GM23248 (cell line): ENCODE measurements around the gene COPZ2. TPM values are rescaled to one million over a fixed set of nuclear protein-coding genes. Genes with fewer than 3 reads are reported as not detected.

Experiments used
- DNase-seq: peaks from one replicate; pipeline ENCODE4 v3.0.0-alpha.2; 2015
- H2AFZ ChIP-seq: fragments of 200-600 bp; sonication (generic); 2 replicates; pipeline ENCODE4 v1.6.1; 2016; ENCODE audit warnings: antibody characterized with exemption
- H3F3A ChIP-seq: fragments of 200-600 bp; sonication (generic); 2 replicates; pipeline ENCODE4 v1.6.1; 2016; ENCODE audit warnings: mild to moderate bottlenecking, antibody characterized with exemption, mixed run types; ENCODE audit not compliant: insufficient read depth
- H3K27ac ChIP-seq: fragments of 200-600 bp; sonication (generic); 2 replicates; pipeline ENCODE4 v1.5.1; 2016; ENCODE audit warnings: mild to moderate bottlenecking
- H3K27me3 ChIP-seq: fragments of 200-600 bp; sonication (generic); replicated peaks from 2 replicates; pipeline ENCODE4 v1.6.1; 2016; ENCODE audit warnings: mild to moderate bottlenecking; ENCODE audit not compliant: insufficient read depth
- H3K36me3 ChIP-seq: fragments of 200-600 bp; sonication (generic); 2 replicates; pipeline ENCODE4 v1.6.1; 2016; ENCODE audit warnings: low read depth, mild to moderate bottlenecking
- H3K4me1 ChIP-seq: fragments of 200-600 bp; sonication (generic); 2 replicates; pipeline ENCODE4 v1.6.1; 2016; ENCODE audit warnings: mild to moderate bottlenecking; ENCODE audit not compliant: insufficient read depth
- H3K4me2 ChIP-seq: fragments of 200-600 bp; sonication (generic); one replicate; pipeline ENCODE4 v1.6.1; 2016; ENCODE audit warnings: mild to moderate bottlenecking; ENCODE audit not compliant: unreplicated experiment
- H3K4me3 ChIP-seq: fragments of 200-600 bp; sonication (generic); 2 replicates; pipeline ENCODE4 v1.5.1; 2016; ENCODE audit warnings: mild to moderate bottlenecking
- H3K79me2 ChIP-seq: fragments of 200-600 bp; sonication (generic); 2 replicates; pipeline ENCODE4 v1.6.1; 2016; ENCODE audit warnings: mild to moderate bottlenecking; ENCODE audit not compliant: insufficient read depth
- H3K9ac ChIP-seq: fragments of 200-600 bp; sonication (generic); 2 replicates; pipeline ENCODE4 v1.6.1; 2016; ENCODE audit warnings: mild to moderate bottlenecking
- H3K9me2 ChIP-seq: fragments of 200-600 bp; sonication (generic); 2 replicates; pipeline ENCODE4 v1.6.1; 2016; ENCODE audit warnings: mixed run types, mild to moderate bottlenecking, moderate library complexity; ENCODE audit not compliant: insufficient read depth
- H3K9me3 ChIP-seq: fragments of 200-600 bp; sonication (generic); one replicate; pipeline ENCODE4 v1.6.1; 2017; ENCODE audit warnings: low read depth
- H4K20me1 ChIP-seq: fragments of 200-600 bp; sonication (generic); 2 replicates; pipeline ENCODE4 v1.6.0; 2016; ENCODE audit not compliant: insufficient read depth
- EZH2 ChIP-seq: fragments of 200-600 bp; sonication (generic); IDR thresholded peaks from 2 replicates; pipeline ENCODE4 v1.6.1; 2018; ENCODE audit warnings: antibody characterized with exemption, mild to moderate bottlenecking; ENCODE audit not compliant: insufficient read depth, poor library complexity, severe bottlenecking
- EZH2phosphoT487 ChIP-seq: fragments of 200-600 bp; sonication (generic); IDR thresholded peaks from 2 replicates; pipeline ENCODE4 v1.6.1; 2018; ENCODE audit warnings: antibody characterized with exemption, moderate library complexity, mild to moderate bottlenecking, low read depth; ENCODE audit not compliant: insufficient read depth
- WGBS, 2 experiments: methylation state at CpG; one replicate each; pipeline ENCODE4 v1.1.6; 2015 to 2017; ENCODE audit warnings: low lambda C conversion rate in 2 of 2, low coverage in 1 of 2; ENCODE audit errors: missing lambda C conversion rate in 2 of 2; 5-methylcytosine and 5-hydroxymethylcytosine counted together
- in situ Hi-C: fragments of 300-500 bp; cut with MboI; formaldehyde crosslinking; loops from 2 replicates; pipeline ENCODE4 v1.15.0; 2020
- polyA plus RNA-seq: library from polyadenylated mRNA; unstranded; fragments of >200 nt; fragmentation: Nextera tagmentation; extraction: Ambion mirVana; gene quantifications from 2 replicates; pipeline ENCODE4 v1.2.1, GENCODE V29; 2016
- total RNA-seq: library from RNA; depleted of rRNA; stranded (reverse); fragments of >200 nt; shearing (Covaris generic); gene quantifications from 2 replicates; pipeline ENCODE4 v1.2.3, GENCODE V29; 2014

Gene COPZ2
- total and polyA plus RNA-seq, 2 experiments from 2014 or later: 148 to 399 TPM

- Histone ChIP-seq H3K27me3 (no peaks in the 10 kb centered on the region), H3K4me3 (no peak overlapping the region), H4K20me1 (no peaks in the 10 kb centered on the region), H3K9me2 (no peaks in the 10 kb centered on the region), H3K27ac (peak overlapping the region; percentile 69; the same call in 1 of the 2 replicates), H3K4me2 (no peak overlapping the region), H2AFZ (no peak overlapping the region), H3K79me2 (peaks cover 12% of the 10 kb centered on the region), H3F3A (peaks cover 31% of the 10 kb centered on the region), H3K9ac (no peak overlapping the region), H3K4me1 (peaks cover 24% of the 10 kb centered on the region), H3K36me3 (no peaks in the 10 kb centered on the region; the same call in 1 of the 2 replicates), H3K9me3 (no peaks in the 10 kb centered on the region)
- TF ChIP-seq EZH2 (no peak), EZH2phosphoT487 (no peak)
- in situ Hi-C loops: loop anchor here (10.0 kb wide), 1 partner anchor 63 kb away; no protein-coding TSS in a partner anchor
- DNase-seq: no peak
- 87 to 89% methylated on average over 6 of the region's 6 CpGs for WGBS, 2 experiments
Observed at GRCh38 chr17:48031966-48032365, 5.6 kb downstream of the COPZ2 start.

- H3K4me2 ChIP-seq: peak overlapping the region; percentile 32
- in situ Hi-C loops: loop anchor here (10.0 kb wide), 1 partner anchor 64 kb away; no protein-coding TSS in a partner anchor
- no peaks in the 10 kb centered on the region for H3K79me2 ChIP-seq
- TF ChIP-seq EZH2: no peak
- TF ChIP-seq EZH2phosphoT487: no peak
- H3K27ac ChIP-seq: peak overlapping the region; percentile 69
- peak overlapping the region; percentile 10; the same call in 1 of the 2 replicates for H2AFZ ChIP-seq
- 28 to 33% methylated on average over 5 of the region's 5 CpGs for WGBS, 2 experiments
- peaks cover 29% of the 10 kb centered on the region for H3K4me1 ChIP-seq
- DNase-seq: peak; percentile 74
- H3F3A ChIP-seq: peaks cover 42% of the 10 kb centered on the region
- H3K9ac ChIP-seq: peak overlapping the region; percentile 46
- H3K9me3 ChIP-seq: no peaks in the 10 kb centered on the region
- no peaks in the 10 kb centered on the region; the same call in 1 of the 2 replicates for H3K36me3 ChIP-seq
- no peaks in the 10 kb centered on the region for H3K27me3 ChIP-seq
- no peaks in the 10 kb centered on the region for H4K20me1 ChIP-seq
- no peaks in the 10 kb centered on the region for H3K9me2 ChIP-seq
- H3K4me3 ChIP-seq: no peak overlapping the region
Observed at GRCh38 chr17:48030531-48030930, 7.1 kb downstream of the COPZ2 start.

GRCh38 chr17:48028736-48029135, 8.9 kb downstream of the COPZ2 start:
- WGBS, 2 experiments: 83 to 100% methylated on average over 1 of the region's 1 CpG
- Histone ChIP-seq H3K79me2 (no peaks in the 10 kb centered on the region), H3K9ac (no peak overlapping the region), H2AFZ (no peak overlapping the region), H3K27me3 (no peaks in the 10 kb centered on the region), H3K4me1 (peaks cover 30% of the 10 kb centered on the region), H3K4me3 (no peak overlapping the region), H3F3A (peaks cover 45% of the 10 kb centered on the region), H4K20me1 (no peaks in the 10 kb centered on the region), H3K4me2 (no peak overlapping the region), H3K9me3 (no peaks in the 10 kb centered on the region), H3K27ac (no peak overlapping the region), H3K36me3 (no peaks in the 10 kb centered on the region; the same call in 1 of the 2 replicates), H3K9me2 (no peaks in the 10 kb centered on the region)
- TF ChIP-seq EZH2phosphoT487 (no peak), EZH2 (no peak)
- no peak for DNase-seq
- in situ Hi-C loops: loop anchor here (5.0 kb wide), 1 partner anchor 44 kb away; no protein-coding TSS in a partner anchor

- H4K20me1 ChIP-seq: no peaks in the 10 kb centered on the region
- H3K36me3 ChIP-seq: no peaks in the 10 kb centered on the region; the same call in 1 of the 2 replicates
- H3K9me2 ChIP-seq: no peaks in the 10 kb centered on the region
- DNase-seq: peak; percentile 18
- peaks cover 39% of the 10 kb centered on the region for H3K4me1 ChIP-seq
- no peak overlapping the region for H3K4me2 ChIP-seq
- no peaks in the 10 kb centered on the region for H3K9me3 ChIP-seq
- H3F3A ChIP-seq: peaks cover 51% of the 10 kb centered on the region
- peak overlapping the region; percentile 98 for H3K27ac ChIP-seq
- no peaks in the 10 kb centered on the region for H3K79me2 ChIP-seq
- no peak overlapping the region for H2AFZ ChIP-seq
- H3K27me3 ChIP-seq: no peaks in the 10 kb centered on the region
- in situ Hi-C loops: loop anchor here (5.0 kb wide), 1 partner anchor 45 kb away; no protein-coding TSS in a partner anchor
- no peak overlapping the region for H3K4me3 ChIP-seq
- 87 to 88% methylated on average over 12 of the region's 12 CpGs for WGBS, 2 experiments
- no peak for TF ChIP-seq EZH2phosphoT487
- no peak for TF ChIP-seq EZH2
- peak overlapping the region; percentile 93 for H3K9ac ChIP-seq
Observed at GRCh38 chr17:48027322-48027981, 10.1 kb downstream of the COPZ2 start.
